ENCODE results near the gene ERCC6. TPM values are rescaled to one million over a fixed set of nuclear protein-coding genes. Genes with fewer than 3 reads are reported as not detected.
A peak's percentile ranks its signal among the peaks of the same experiment; 100 is the strongest.

Gene ERCC6
- total RNA-seq, 2 experiments from 2014 or later, result 16.8 to 19.4 TPM

DNA sequence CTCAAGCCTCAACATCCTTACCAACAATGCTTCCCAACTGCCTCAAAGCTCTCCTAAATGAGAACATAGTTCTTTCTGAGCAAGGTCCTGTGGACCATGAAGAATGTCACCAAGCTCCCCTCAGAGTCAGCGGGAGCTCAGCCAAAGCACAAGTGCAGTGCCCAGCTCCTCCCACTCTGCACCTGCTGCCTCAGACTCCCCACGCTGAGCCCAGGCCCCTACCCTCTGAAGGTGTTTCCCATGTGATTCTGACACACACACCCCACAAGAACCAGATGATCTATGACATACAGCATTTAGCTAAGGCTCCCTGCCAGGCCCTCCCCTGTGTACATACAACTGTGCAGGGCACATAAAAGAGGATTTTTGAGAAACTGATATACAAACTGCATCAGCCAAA lies 19.2 kb downstream of the ERCC6 start:
- Mint-ChIP-seq H3K27me3 (no peaks in the 10 kb centered on the region), H3K36me3 (ENCODE audit: low read depth) (peaks cover 14% of the 10 kb centered on the region), H3K27ac (no peak overlapping the region), H3K4me3 (no peak overlapping the region), H3K9me3 (no peaks in the 10 kb centered on the region), H3K4me1 (peaks cover 1% of the 10 kb centered on the region)
- DNase-seq, result no peak
- CTCF ChIA-PET, result interaction anchor here (0.6 to 2.4 kb wide), 7 partner anchors 17 to 864 kb away, joined by 3 to 11 read pairs (median 6); partner anchors contain the start of gene ERCC6
- POLR2A ChIA-PET, result no interaction called here

- Mint-ChIP-seq H3K4me3 (no peak overlapping the region), H3K36me3 (ENCODE audit: low read depth) (peaks cover 8% of the 10 kb centered on the region), H3K27ac (no peak overlapping the region), H3K27me3 (no peaks in the 10 kb centered on the region), H3K9me3 (no peaks in the 10 kb centered on the region), H3K4me1 (peaks cover 1% of the 10 kb centered on the region)
- ChIA-PET POLR2A (no interaction called here), CTCF (interaction anchor here (1.4 to 2.4 kb wide), 6 partner anchors 18 to 863 kb away, joined by 3 to 11 read pairs (median 6); partner anchors contain the start of gene ERCC6)
- peak; percentile 46 for DNase-seq
Observed at GRCh38 chr10:49518982-49519578, 19.8 kb downstream of the ERCC6 start.

DNA sequence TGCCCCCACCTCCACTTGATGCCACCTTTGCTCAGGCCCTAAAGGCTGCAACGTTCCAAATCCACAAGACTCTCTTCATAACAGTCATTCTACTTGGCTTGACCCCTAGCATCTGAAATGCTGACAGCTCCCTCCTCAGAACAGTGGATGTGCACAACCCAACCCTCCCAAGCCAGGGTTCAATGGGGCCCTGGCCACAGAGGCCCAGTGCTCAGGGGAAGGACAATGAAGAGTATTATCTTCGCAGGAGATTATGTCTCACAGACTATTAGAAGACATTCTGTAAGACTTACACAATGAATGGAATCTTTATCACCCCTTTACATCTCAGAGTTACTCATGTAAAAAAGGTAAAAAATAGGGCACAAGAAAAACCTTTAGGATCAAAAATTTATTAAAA lies 20.4 kb downstream of the ERCC6 start:
- Mint-ChIP-seq H3K9me3 (no peaks in the 10 kb centered on the region), H3K4me1 (peaks cover 1% of the 10 kb centered on the region), H3K27me3 (no peaks in the 10 kb centered on the region), H3K4me3 (no peak overlapping the region), H3K36me3 (ENCODE audit: low read depth) (peaks cover 3% of the 10 kb centered on the region), H3K27ac (no peak overlapping the region)
- DNase-seq, result no peak
- CTCF ChIA-PET, result interaction anchor here (1.4 to 2.4 kb wide), 6 partner anchors 18 to 862 kb away, joined by 3 to 11 read pairs (median 6); partner anchors contain the start of gene ERCC6
- POLR2A ChIA-PET, result no interaction called here

- peaks cover 1% of the 10 kb centered on the region for H3K4me1 Mint-ChIP-seq
- no peaks in the 10 kb centered on the region for H3K9me3 Mint-ChIP-seq
- H3K27me3 Mint-ChIP-seq, result no peaks in the 10 kb centered on the region
- H3K27ac Mint-ChIP-seq, result no peak overlapping the region
- ChIA-PET CTCF (interaction anchor here (1.5 kb wide), 1 partner anchor 108 kb away, joined by 3 read pairs; no protein-coding TSS in a partner anchor), POLR2A (no interaction called here)
- peaks cover 3% of the 10 kb centered on the region for H3K36me3 Mint-ChIP-seq (ENCODE audit: low read depth)
- DNase-seq, result no peak
- no peak overlapping the region for H3K4me3 Mint-ChIP-seq
Observed at GRCh38 chr10:49516216-49516970, 22.5 kb downstream of the ERCC6 start.

GRCh38 chr10:49512121-49512809 lies 26.7 kb downstream of the ERCC6 start:
- H3K4me1 Mint-ChIP-seq, result peaks cover 23% of the 10 kb centered on the region
- H3K36me3 Mint-ChIP-seq (ENCODE audit: low read depth), result peaks cover 3% of the 10 kb centered on the region
- H3K4me3 Mint-ChIP-seq, result no peak overlapping the region
- H3K27me3 Mint-ChIP-seq, result peaks cover 11% of the 10 kb centered on the region
- POLR2A ChIA-PET, result no interaction called here
- CTCF ChIA-PET, result interaction anchor here (0.8 to 2.9 kb wide), 8 partner anchors 10 to 854 kb away, joined by 3 to 17 read pairs (median 3); no protein-coding TSS in a partner anchor
- no peaks in the 10 kb centered on the region for H3K9me3 Mint-ChIP-seq
- H3K27ac Mint-ChIP-seq, result no peak overlapping the region
- peak; percentile 38 for DNase-seq

DNA sequence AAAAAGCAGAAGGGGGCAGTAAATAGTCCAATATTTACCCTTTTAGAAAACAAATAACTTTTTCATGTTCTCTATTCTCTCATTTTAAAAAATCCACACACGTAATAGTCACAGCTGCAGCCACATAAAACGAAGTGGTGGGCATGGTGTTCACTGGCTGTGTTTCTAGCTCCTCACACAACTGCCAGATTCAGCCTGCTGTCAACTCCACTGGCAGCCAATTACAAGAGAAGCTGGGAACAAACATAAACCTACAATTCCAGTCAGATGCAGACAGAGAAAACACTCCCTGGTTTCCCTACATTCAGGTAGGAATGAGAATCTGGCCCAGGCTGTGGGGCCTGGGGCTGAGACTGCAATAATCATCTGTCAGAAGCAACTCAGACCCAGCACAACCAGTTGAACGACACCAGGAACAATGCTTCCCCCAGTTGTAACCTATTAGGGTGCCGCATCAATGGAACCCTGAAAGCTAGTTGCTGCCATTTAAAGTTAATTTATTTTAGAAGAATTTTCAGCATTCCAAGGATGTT lies 29.1 kb downstream of the ERCC6 start:
- CTCF ChIA-PET, result interaction anchor here (2.2 kb wide), 1 partner anchor 102 kb away, joined by 9 read pairs; no protein-coding TSS in a partner anchor

GRCh38 chr10:49508654-49509053 lies 30.3 kb downstream of the ERCC6 start:
- Mint-ChIP-seq H3K9me3 (no peaks in the 10 kb centered on the region), H3K27me3 (peaks cover 21% of the 10 kb centered on the region), H3K36me3 (ENCODE audit: low read depth) (peaks cover 8% of the 10 kb centered on the region), H3K4me1 (peaks cover 25% of the 10 kb centered on the region), H3K4me3 (no peak overlapping the region), H3K27ac (no peak overlapping the region)
- ChIA-PET POLR2A (no interaction called here), CTCF (interaction anchor here (2.2 kb wide), 1 partner anchor 101 kb away, joined by 9 read pairs; no protein-coding TSS in a partner anchor)
- no peak for DNase-seq

More for the DNA sequence above, 29.1 kb downstream of the ERCC6 start:
- peaks cover 25% of the 10 kb centered on the region for H3K4me1 Mint-ChIP-seq
- no peaks in the 10 kb centered on the region for H3K9me3 Mint-ChIP-seq
- no peak overlapping the region for H3K27ac Mint-ChIP-seq
- H3K36me3 Mint-ChIP-seq (ENCODE audit: low read depth), result peaks cover 7% of the 10 kb centered on the region
- DNase-seq, result no peak
- POLR2A ChIA-PET, result interaction anchor here (0.8 kb wide), 1 partner anchor 26 kb away, joined by 3 read pairs; no protein-coding TSS in a partner anchor
- H3K27me3 Mint-ChIP-seq, result peaks cover 21% of the 10 kb centered on the region
- H3K4me3 Mint-ChIP-seq, result no peak overlapping the region

DNA sequence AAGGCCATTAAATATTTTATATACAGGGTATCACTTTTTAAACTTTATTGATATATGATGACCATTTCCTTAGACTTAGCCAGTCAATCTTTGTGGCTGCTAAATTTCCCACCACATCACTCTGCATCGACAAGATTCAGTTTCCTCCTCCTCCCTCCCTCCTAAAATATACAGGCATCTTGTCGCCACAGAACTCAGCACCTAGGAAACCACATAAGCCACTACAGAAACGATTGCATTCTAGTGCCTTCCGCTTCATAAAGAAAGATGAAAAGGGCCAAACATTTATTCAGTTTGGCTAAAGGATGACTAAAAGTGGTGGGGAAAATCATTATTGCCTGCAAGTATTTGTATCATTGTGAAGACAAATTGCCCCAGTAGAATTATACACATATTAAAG lies 30.7 kb downstream of the ERCC6 start:
- Mint-ChIP-seq H3K27ac (no peak overlapping the region), H3K36me3 (ENCODE audit: low read depth) (peaks cover 8% of the 10 kb centered on the region), H3K4me3 (no peak overlapping the region), H3K27me3 (peaks cover 21% of the 10 kb centered on the region), H3K9me3 (no peaks in the 10 kb centered on the region), H3K4me1 (peaks cover 25% of the 10 kb centered on the region)
- peak; percentile 63 for DNase-seq
- CTCF ChIA-PET, result interaction anchor here (2.2 kb wide), 1 partner anchor 100 kb away, joined by 9 read pairs; no protein-coding TSS in a partner anchor
- POLR2A ChIA-PET, result no interaction called here

- peaks cover 25% of the 10 kb centered on the region for H3K4me1 Mint-ChIP-seq
- ChIA-PET CTCF (interaction anchor here (1.1 kb wide), 1 partner anchor 9 kb away, joined by 3 read pairs; no protein-coding TSS in a partner anchor), POLR2A (no interaction called here)
- no peak for DNase-seq
- H3K27me3 Mint-ChIP-seq, result peaks cover 21% of the 10 kb centered on the region
- no peaks in the 10 kb centered on the region for H3K9me3 Mint-ChIP-seq
- H3K27ac Mint-ChIP-seq, result no peak overlapping the region
- peaks cover 11% of the 10 kb centered on the region for H3K36me3 Mint-ChIP-seq (ENCODE audit: low read depth)
- no peak overlapping the region for H3K4me3 Mint-ChIP-seq
Observed at GRCh38 chr10:49505589-49505988, 33.3 kb downstream of the ERCC6 start.

- H3K4me3 Mint-ChIP-seq, result no peak overlapping the region
Observed at GRCh38 chr10:49505076-49505475, 33.8 kb downstream of the ERCC6 start.

GRCh38 chr10:49504528-49504927 lies 34.4 kb downstream of the ERCC6 start:
- Mint-ChIP-seq H3K27ac (no peak overlapping the region), H3K36me3 (ENCODE audit: low read depth) (peaks cover 13% of the 10 kb centered on the region), H3K4me1 (peaks cover 24% of the 10 kb centered on the region), H3K27me3 (peaks cover 17% of the 10 kb centered on the region), H3K9me3 (no peaks in the 10 kb centered on the region), H3K4me3 (no peak overlapping the region)
- DNase-seq, result no peak
- POLR2A ChIA-PET, result no interaction called here
- CTCF ChIA-PET, result no interaction called here

More at GRCh38 chr10:49505076-49505475, 33.8 kb downstream of the ERCC6 start:
- no peaks in the 10 kb centered on the region for H3K9me3 Mint-ChIP-seq
- CTCF ChIA-PET, result no interaction called here
- POLR2A ChIA-PET, result no interaction called here
- peaks cover 13% of the 10 kb centered on the region for H3K36me3 Mint-ChIP-seq (ENCODE audit: low read depth)
- H3K27ac Mint-ChIP-seq, result no peak overlapping the region
- H3K27me3 Mint-ChIP-seq, result peaks cover 17% of the 10 kb centered on the region
- H3K4me1 Mint-ChIP-seq, result peaks cover 25% of the 10 kb centered on the region
- DNase-seq, result no peak

GRCh38 chr10:49502358-49502757 lies 36.6 kb downstream of the ERCC6 start:
- Mint-ChIP-seq H3K27me3 (peaks cover 11% of the 10 kb centered on the region), H3K27ac (no peak overlapping the region), H3K4me1 (peaks cover 7% of the 10 kb centered on the region), H3K4me3 (no peak overlapping the region), H3K36me3 (ENCODE audit: low read depth) (peaks cover 17% of the 10 kb centered on the region), H3K9me3 (no peaks in the 10 kb centered on the region)
- ChIA-PET CTCF (interaction anchor here (0.8 to 1.2 kb wide), 5 partner anchors 10 to 844 kb away, joined by 3 to 4 read pairs (median 3); no protein-coding TSS in a partner anchor), POLR2A (no interaction called here)
- DNase-seq, result no peak

All from activated CD4-positive, alpha-beta T cell treated with anti-CD3 and anti-CD28 coated beads, Interleukin-2, amount 10 ng/mL, durations not matched to agents 7 days and 5 days (primary cell).